Adrenal gland (tissue), 5 donors: ENCODE results near the gene MICAL3.

Experiments
- POLR2A ChIP-seq, 2 donors: fragments of 450-650 bp; IDR thresholded peaks; one replicate each; pipeline ENCODE4 v1.6.1; 2017; ENCODE audit warnings: antibody characterized with exemption in 2 of 2, mild to moderate bottlenecking in 2 of 2, moderate library complexity in 1 of 2
- TF ChIP-seq, protein P1 (sequence below), 6 experiments: fragments of 450-650 bp in 4 of 6; fragments of 200-600 bp in 2 of 6; sonication (generic) in 1 of 6; IDR thresholded peaks; 1 replicate in 5 of 6; 2 replicates in 1 of 6; pipeline versions ENCODE4 v1.5.1 to v1.8.0; 2016 to 2021; ENCODE audit warnings: antibody characterized with exemption in 6 of 6, mild to moderate bottlenecking in 2 of 6, moderate library complexity in 1 of 6
- donor health status: DM: no; HTN: no; CAD: no.

DNA sequence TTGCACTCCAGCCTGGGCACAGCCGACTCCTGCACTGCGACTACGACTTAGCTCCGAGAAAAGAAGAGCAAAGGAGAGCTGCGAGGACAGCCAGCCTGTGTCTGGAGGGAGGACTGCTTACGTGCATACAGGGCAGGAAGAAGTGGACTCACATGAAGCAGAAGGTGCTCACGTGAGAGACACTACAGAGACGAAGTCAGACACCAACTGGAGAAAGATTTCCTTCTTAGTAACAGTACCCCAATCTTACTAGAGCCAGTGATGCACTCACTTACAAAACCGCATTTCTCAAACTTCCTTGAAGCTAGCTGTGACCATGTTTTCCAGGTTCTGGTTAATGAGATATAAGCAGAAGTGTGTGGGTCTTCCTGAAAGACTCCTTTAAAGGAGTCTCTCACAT, 67.7 kb downstream of the MICAL3 start:
- TF ChIP-seq POLR2A (IDR thresholded peaks at IDR 0.05): no peak
- TF ChIP-seq, protein P1, sequence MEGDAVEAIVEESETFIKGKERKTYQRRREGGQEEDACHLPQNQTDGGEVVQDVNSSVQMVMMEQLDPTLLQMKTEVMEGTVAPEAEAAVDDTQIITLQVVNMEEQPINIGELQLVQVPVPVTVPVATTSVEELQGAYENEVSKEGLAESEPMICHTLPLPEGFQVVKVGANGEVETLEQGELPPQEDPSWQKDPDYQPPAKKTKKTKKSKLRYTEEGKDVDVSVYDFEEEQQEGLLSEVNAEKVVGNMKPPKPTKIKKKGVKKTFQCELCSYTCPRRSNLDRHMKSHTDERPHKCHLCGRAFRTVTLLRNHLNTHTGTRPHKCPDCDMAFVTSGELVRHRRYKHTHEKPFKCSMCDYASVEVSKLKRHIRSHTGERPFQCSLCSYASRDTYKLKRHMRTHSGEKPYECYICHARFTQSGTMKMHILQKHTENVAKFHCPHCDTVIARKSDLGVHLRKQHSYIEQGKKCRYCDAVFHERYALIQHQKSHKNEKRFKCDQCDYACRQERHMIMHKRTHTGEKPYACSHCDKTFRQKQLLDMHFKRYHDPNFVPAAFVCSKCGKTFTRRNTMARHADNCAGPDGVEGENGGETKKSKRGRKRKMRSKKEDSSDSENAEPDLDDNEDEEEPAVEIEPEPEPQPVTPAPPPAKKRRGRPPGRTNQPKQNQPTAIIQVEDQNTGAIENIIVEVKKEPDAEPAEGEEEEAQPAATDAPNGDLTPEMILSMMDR (IDR thresholded peaks at IDR 0.05): no peak
